OCI-LY3 (cell line): ENCODE data around the gene ZMIZ1.

Experiments
- H2AFZ ChIP-seq: fragments of 200-600, 300-600 bp; shearing (Covaris generic); 2 replicates; pipeline ENCODE4 v1.6.0; 2014; ENCODE audit warnings: antibody characterized with exemption, low read depth, low read length
- H3K27ac ChIP-seq: fragments of 200-600, 300-600 bp; sonication (generic); 2 replicates; pipeline ENCODE4 v1.5.1; 2014; ENCODE audit warnings: mild to moderate bottlenecking, low read length, moderate library complexity, mixed read lengths
- H3K27me3 ChIP-seq: fragments of 200-600, 300-600 bp; sonication (generic); 2 replicates; pipeline ENCODE4 v1.6.1; 2014; ENCODE audit warnings: low read depth, low read length, mixed read lengths
- H3K36me3 ChIP-seq: fragments of 200-600, 300-600 bp; sonication (generic); replicated peaks from 2 replicates; pipeline ENCODE3; 2014; ENCODE audit warnings: low read depth, low read length, mixed read lengths
- H3K4me1 ChIP-seq: fragments of 300-600, 200-600 bp; sonication (generic); 2 replicates; pipeline ENCODE4 v1.6.1; 2014; ENCODE audit warnings: low read length, mixed read lengths
- H3K4me2 ChIP-seq: fragments of 200-600, 300-600 bp; sonication (generic); 2 replicates; pipeline ENCODE4 v1.6.1; 2014; ENCODE audit warnings: low read length, mixed read lengths
- H3K4me3 ChIP-seq: fragments of 300-600, 200-600 bp; sonication (generic); 2 replicates; pipeline ENCODE4 v1.5.1; 2014; ENCODE audit warnings: antibody characterized with exemption, mild to moderate bottlenecking, low read length, moderate library complexity
- H3K79me2 ChIP-seq: fragments of 300-600, 200-600 bp; shearing (Covaris generic); 2 replicates; pipeline ENCODE4 v1.6.1; 2014; ENCODE audit warnings: mild to moderate bottlenecking, low read length, mixed read lengths
- H3K9ac ChIP-seq: fragments of 300-600, 200-600 bp; shearing (Covaris generic); 2 replicates; pipeline ENCODE4 v1.6.0; 2014; ENCODE audit warnings: mild to moderate bottlenecking, low read length, moderate library complexity
- H3K9me3 ChIP-seq: fragments of 200-600, 300-600 bp; shearing (Covaris generic); 2 replicates; pipeline ENCODE4 v1.6.1; 2014; ENCODE audit warnings: low read length, mixed read lengths; ENCODE audit not compliant: insufficient read depth
- H4K20me1 ChIP-seq: fragments of 200-600, 300-600 bp; sonication (generic); 2 replicates; pipeline ENCODE4 v1.6.1; 2016; ENCODE audit warnings: low read length, mixed read lengths; ENCODE audit not compliant: insufficient read depth
- CTCF ChIP-seq: fragments of 200-600, 300-600 bp; sonication (generic); IDR thresholded peaks from 2 replicates; pipeline ENCODE4 v1.5.1; 2014; ENCODE audit warnings: antibody characterized with exemption, low read length, low read depth
- EZH2phosphoT487 ChIP-seq: fragments of 200-600 bp; shearing (Covaris generic); IDR thresholded peaks from 2 replicates; pipeline ENCODE4 v1.6.1; 2018; ENCODE audit warnings: antibody characterized with exemption, mixed run types, low read depth

The ZMIZ1 gene

GRCh38 chr10:79206300-79207095 is 137.7 kb downstream of the ZMIZ1 start:
- no peaks in the 10 kb centered on the region for H3K27me3 ChIP-seq
- no peak overlapping the region for H2AFZ ChIP-seq
- no peaks in the 10 kb centered on the region for H3K9me3 ChIP-seq
- no peak overlapping the region for H3K4me2 ChIP-seq
- H3K36me3 ChIP-seq = no peaks in the 10 kb centered on the region
- no peak overlapping the region for H3K4me3 ChIP-seq
- H3K27ac ChIP-seq = no peak overlapping the region
- H3K9ac ChIP-seq = no peak overlapping the region
- no peak for TF ChIP-seq EZH2phosphoT487
- no peak for TF ChIP-seq CTCF
- no peaks in the 10 kb centered on the region for H4K20me1 ChIP-seq
- H3K4me1 ChIP-seq = peaks cover 11% of the 10 kb centered on the region
- no peaks in the 10 kb centered on the region for H3K79me2 ChIP-seq

GRCh38 chr10:79207096-79207357 is 138.3 kb downstream of the ZMIZ1 start:
- H3K4me3 ChIP-seq = no peak overlapping the region
- H3K9me3 ChIP-seq = no peaks in the 10 kb centered on the region
- no peaks in the 10 kb centered on the region for H4K20me1 ChIP-seq
- no peak overlapping the region for H3K9ac ChIP-seq
- H3K27me3 ChIP-seq = no peaks in the 10 kb centered on the region
- no peaks in the 10 kb centered on the region for H3K79me2 ChIP-seq
- H2AFZ ChIP-seq = no peak overlapping the region
- no peaks in the 10 kb centered on the region for H3K36me3 ChIP-seq
- H3K4me2 ChIP-seq = no peak overlapping the region
- TF ChIP-seq EZH2phosphoT487 (no peak), CTCF (no peak)
- peaks cover 11% of the 10 kb centered on the region for H3K4me1 ChIP-seq
- H3K27ac ChIP-seq = no peak overlapping the region

- Histone ChIP-seq H2AFZ (no peak overlapping the region), H3K4me1 (peaks cover 11% of the 10 kb centered on the region), H3K79me2 (no peaks in the 10 kb centered on the region), H3K9ac (no peak overlapping the region), H4K20me1 (no peaks in the 10 kb centered on the region), H3K27me3 (no peaks in the 10 kb centered on the region), H3K27ac (no peak overlapping the region), H3K9me3 (no peaks in the 10 kb centered on the region), H3K4me2 (no peak overlapping the region), H3K4me3 (no peak overlapping the region), H3K36me3 (no peaks in the 10 kb centered on the region)
- no peak for TF ChIP-seq EZH2phosphoT487
- no peak for TF ChIP-seq CTCF
These were observed 139.0 kb downstream of the ZMIZ1 start for GRCh38 chr10:79207726-79208125.

- Histone ChIP-seq H3K36me3 (no peaks in the 10 kb centered on the region), H3K4me2 (no peak overlapping the region), H3K79me2 (no peaks in the 10 kb centered on the region), H3K27ac (no peak overlapping the region), H3K4me1 (peaks cover 5% of the 10 kb centered on the region; the same call in 1 of the 2 replicates), H3K9me3 (no peaks in the 10 kb centered on the region), H4K20me1 (no peaks in the 10 kb centered on the region), H2AFZ (no peak overlapping the region), H3K9ac (no peak overlapping the region), H3K27me3 (no peaks in the 10 kb centered on the region), H3K4me3 (no peak overlapping the region)
- TF ChIP-seq CTCF (no peak), EZH2phosphoT487 (no peak)
These were observed 139.7 kb downstream of the ZMIZ1 start for GRCh38 chr10:79208251-79208983.
